Measurements from ENCODE around the gene SBNO1.

SBNO1 gene

DNA sequence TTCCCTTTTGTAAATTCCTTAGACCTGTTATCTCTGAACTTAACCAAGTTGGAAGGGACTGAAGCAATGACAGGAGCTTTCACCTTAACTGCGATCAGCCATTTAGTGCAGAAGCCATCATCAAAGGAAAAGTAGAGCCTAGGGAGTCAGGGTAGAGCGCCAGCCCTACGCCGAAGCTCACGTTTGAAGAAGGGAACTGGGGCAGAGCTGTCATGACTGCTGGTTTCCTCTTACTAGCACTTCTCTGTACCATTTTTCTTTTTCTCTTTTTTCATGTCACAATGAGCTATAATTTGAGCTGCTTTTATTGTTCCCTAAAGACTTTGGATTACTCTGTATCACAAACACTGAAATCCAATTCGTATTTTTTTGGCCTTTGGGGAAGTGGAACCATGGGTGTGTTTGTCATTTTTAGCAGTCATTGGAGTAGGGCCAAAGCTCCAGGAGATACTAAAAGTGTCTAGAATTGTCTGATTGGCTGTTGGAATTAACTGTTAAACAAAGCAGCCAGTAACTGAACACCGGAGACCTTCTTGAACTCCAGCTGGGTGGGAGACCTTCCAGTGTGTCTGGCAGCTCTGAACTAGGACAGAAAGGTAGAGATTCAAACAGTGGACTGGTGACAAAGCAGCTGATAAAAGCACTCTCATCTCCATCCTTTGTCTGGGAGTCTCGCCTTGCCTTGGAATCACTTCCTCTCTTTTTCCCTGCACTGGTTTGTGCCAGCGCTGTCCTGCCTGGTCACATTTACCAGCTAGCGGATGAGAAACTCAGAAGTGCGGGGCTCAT is 122.3 kb downstream of the SBNO1 start:
- no peak for DNase-seq
